Liver (tissue), 9 donors: ENCODE measurements around the gene FAM184A. TPM values are rescaled to one million over a fixed set of nuclear protein-coding genes. Genes with fewer than 3 reads are reported as not detected.

Experiments used
- DNase-seq: peaks from one replicate; pipeline ENCODE4 v3.0.0-alpha.2; 2017; ENCODE audit warnings: low spot score
- H3K27ac ChIP-seq, 2 donors: one replicate each; pipeline ENCODE4 v1.7.0; 2013; ENCODE audit warnings: inconsistent platforms in 2 of 2, low read length in 2 of 2, control low read depth in 1 of 2, low read depth in 1 of 2, mild to moderate bottlenecking in 1 of 2
- H3K27me3 ChIP-seq, 4 donors: one replicate each; pipeline versions ENCODE4 v1.6.1 to v1.7.0; 2013; ENCODE audit warnings: low read length in 3 of 4, inconsistent platforms in 1 of 4, mild to moderate bottlenecking in 1 of 4, moderate library complexity in 1 of 4; ENCODE audit not compliant: control insufficient read depth in 4 of 4, insufficient read depth in 4 of 4
- H3K36me3 ChIP-seq, 4 donors: one replicate each; pipeline versions ENCODE4 v1.6.1 to v1.7.0; 2013; ENCODE audit warnings: low read length in 3 of 4, mild to moderate bottlenecking in 3 of 4, low read depth in 1 of 4, moderate library complexity in 1 of 4; ENCODE audit not compliant: control insufficient read depth in 4 of 4, insufficient read depth in 3 of 4
- H3K4me1 ChIP-seq, 4 donors: one replicate each; pipeline versions ENCODE4 v1.6.1 to v1.7.0; 2013; ENCODE audit warnings: low read length in 3 of 4, mild to moderate bottlenecking in 3 of 4, moderate library complexity in 1 of 4; ENCODE audit not compliant: control insufficient read depth in 4 of 4, insufficient read depth in 4 of 4
- H3K4me3 ChIP-seq, 3 donors: one replicate each; pipeline versions ENCODE4 v1.6.1 to v1.7.0; 2013; ENCODE audit warnings: low read length in 3 of 3, control low read depth in 1 of 3, low read depth in 1 of 3, mild to moderate bottlenecking in 1 of 3
- H3K9ac ChIP-seq, 2 donors: one replicate each; pipeline ENCODE4 v1.7.0; 2013; ENCODE audit warnings: low read length in 2 of 2, mild to moderate bottlenecking in 2 of 2, moderate library complexity in 2 of 2, control low read depth in 1 of 2, low read depth in 1 of 2
- H3K9me3 ChIP-seq, 4 donors: one replicate each; pipeline versions ENCODE4 v1.6.1 to v1.7.0; 2013; ENCODE audit warnings: low read length in 3 of 4; ENCODE audit not compliant: control insufficient read depth in 4 of 4
- EGR1 ChIP-seq, 2 donors: IDR thresholded peaks; 2 replicates each; pipeline ENCODE4 v1.6.1; 2016 to 2018; ENCODE audit warnings: antibody characterized with exemption in 2 of 2, low read depth in 2 of 2
- FOXA1 ChIP-seq: IDR thresholded peaks from 2 replicates; pipeline ENCODE4 v1.6.1; 2016; ENCODE audit warnings: antibody characterized with exemption
- FOXA2 ChIP-seq: IDR thresholded peaks from 2 replicates; pipeline ENCODE4 v1.6.1; 2016; ENCODE audit warnings: antibody characterized with exemption
- GABPA ChIP-seq, 2 donors: IDR thresholded peaks in 1 of 2; conservative IDR thresholded peaks in 1 of 2; 2 replicates each; pipeline ENCODE4 v1.6.1; 2016; ENCODE audit warnings: antibody characterized with exemption in 2 of 2, mild to moderate bottlenecking in 1 of 2, moderate library complexity in 1 of 2
- HNF4A ChIP-seq, 2 donors: conservative IDR thresholded peaks; 2 replicates each; pipeline ENCODE4 v1.6.1; 2016; ENCODE audit warnings: antibody characterized with exemption in 2 of 2, mild to moderate bottlenecking in 2 of 2
- HNF4G ChIP-seq: IDR thresholded peaks from 2 replicates; pipeline ENCODE4 v1.6.1; 2016; ENCODE audit warnings: antibody characterized with exemption
- JUND ChIP-seq, 2 donors: IDR thresholded peaks; 2 replicates each; pipeline ENCODE4 v1.6.1; 2016; ENCODE audit warnings: antibody characterized with exemption in 2 of 2
- NR2F2 ChIP-seq: IDR thresholded peaks from 2 replicates; pipeline ENCODE4 v1.6.1; 2016; ENCODE audit warnings: antibody characterized with exemption
- RAD21 ChIP-seq, 2 donors: IDR thresholded peaks; 2 replicates each; pipeline ENCODE4 v1.6.1; 2016; ENCODE audit warnings: antibody characterized with exemption in 2 of 2, mild to moderate bottlenecking in 2 of 2
- RXRA ChIP-seq, 2 donors: IDR thresholded peaks; 2 replicates each; pipeline ENCODE4 v1.6.1; 2017 to 2018; ENCODE audit warnings: antibody characterized with exemption in 2 of 2, mild to moderate bottlenecking in 1 of 2
- SP1 ChIP-seq: IDR thresholded peaks from 2 replicates; pipeline ENCODE4 v1.6.1; 2018; ENCODE audit warnings: antibody characterized with exemption, mild to moderate bottlenecking
- TAF1 ChIP-seq: conservative IDR thresholded peaks from 2 replicates; pipeline ENCODE4 v1.6.1; 2016; ENCODE audit warnings: antibody characterized with exemption, mild to moderate bottlenecking
- YY1 ChIP-seq: IDR thresholded peaks from 2 replicates; pipeline ENCODE4 v1.6.1; 2016; ENCODE audit warnings: antibody characterized with exemption, mild to moderate bottlenecking
- WGBS: extraction: QIAGEN DNeasy Blood & Tissue Kit; methylation state at CpG from one replicate; pipeline ENCODE4 v1.1.7; 2013; 5-methylcytosine and 5-hydroxymethylcytosine counted together
- polyA plus RNA-seq, 2 donors: library from polyadenylated mRNA; stranded (reverse) in 1 of 2; unstranded in 1 of 2; fragments of 200-250 nt in 1 of 2; fragments of >200 nt in 1 of 2; fragmentation: Nextera tagmentation in 1 of 2; extraction: Ambion mirVana in 1 of 2; gene quantifications; one replicate each; pipeline versions ENCODE4 v1.2.1 to v1.2.3, GENCODE V29; 2013 to 2015
- total RNA-seq, 2 donors: library from RNA; depleted of rRNA; stranded (reverse); fragments of >200 nt; gene quantifications; one replicate each; pipeline ENCODE4 v1.2.3, GENCODE V29; 2014
- TF ChIP-seq, protein P1 (sequence below): IDR thresholded peaks from 2 replicates; pipeline ENCODE4 v1.6.1; 2016; ENCODE audit warnings: antibody characterized with exemption, mild to moderate bottlenecking
- TF ChIP-seq, protein P2 (sequence below): IDR thresholded peaks from 2 replicates; pipeline ENCODE4 v1.6.1; 2016; ENCODE audit warnings: antibody characterized with exemption
- TF ChIP-seq, protein P3 (sequence below): IDR thresholded peaks from 2 replicates; pipeline ENCODE4 v1.6.1; 2016; ENCODE audit warnings: antibody characterized with exemption
- TF ChIP-seq, protein P4 (sequence below): fragments of 150-350 bp; IDR thresholded peaks from 2 replicates; pipeline ENCODE4 v1.5.1; 2017; ENCODE audit warnings: improper control_type of control experiment, low read depth, low read length; ENCODE audit not compliant: missing input control
- TF ChIP-seq, protein P5 (sequence below): IDR thresholded peaks from 2 replicates; pipeline ENCODE4 v1.6.1; 2016; ENCODE audit warnings: antibody characterized with exemption
- donor health status: healthy.
- donor health status: healthy.
- donor health status: healthy.
- donor health status: healthy.
- donor health status: healthy.

FAM184A gene
- total and polyA plus RNA-seq, 4 donors: 1.0 to 7.4 (median 4.0) TPM

- Histone ChIP-seq H3K27me3 (no peaks in the 10 kb centered on the region), H3K4me3 (no peak overlapping the region), H3K9ac (no peak overlapping the region), H3K9me3 (no peaks in the 10 kb centered on the region), H3K36me3 (no peaks in the 10 kb centered on the region), H3K27ac (no peak overlapping the region), H3K4me1 (no peaks in the 10 kb centered on the region)
- WGBS: 96% methylated on average over 1 of the region's 1 CpG
- TF ChIP-seq SP1 (no peak), HNF4G (no peak), RAD21 (IDR thresholded peaks at IDR 0.05) (no peak), EGR1 (IDR thresholded peaks at IDR 0.05; ENCODE audit: low read depth in 2 of 2) (no peak), TAF1 (no peak), NR2F2 (no peak), JUND (IDR thresholded peaks at IDR 0.05) (no peak), FOXA2 (no peak), RXRA (IDR thresholded peaks at IDR 0.05) (no peak), FOXA1 (no peak), GABPA (IDR thresholded peaks at IDR 0.05 in 1 of 2, conservative IDR thresholded peaks at IDR 0.05 in 1 of 2) (no peak), HNF4A (conservative IDR thresholded peaks at IDR 0.05) (no peak), YY1 (no peak)
- TF ChIP-seq, protein P1, sequence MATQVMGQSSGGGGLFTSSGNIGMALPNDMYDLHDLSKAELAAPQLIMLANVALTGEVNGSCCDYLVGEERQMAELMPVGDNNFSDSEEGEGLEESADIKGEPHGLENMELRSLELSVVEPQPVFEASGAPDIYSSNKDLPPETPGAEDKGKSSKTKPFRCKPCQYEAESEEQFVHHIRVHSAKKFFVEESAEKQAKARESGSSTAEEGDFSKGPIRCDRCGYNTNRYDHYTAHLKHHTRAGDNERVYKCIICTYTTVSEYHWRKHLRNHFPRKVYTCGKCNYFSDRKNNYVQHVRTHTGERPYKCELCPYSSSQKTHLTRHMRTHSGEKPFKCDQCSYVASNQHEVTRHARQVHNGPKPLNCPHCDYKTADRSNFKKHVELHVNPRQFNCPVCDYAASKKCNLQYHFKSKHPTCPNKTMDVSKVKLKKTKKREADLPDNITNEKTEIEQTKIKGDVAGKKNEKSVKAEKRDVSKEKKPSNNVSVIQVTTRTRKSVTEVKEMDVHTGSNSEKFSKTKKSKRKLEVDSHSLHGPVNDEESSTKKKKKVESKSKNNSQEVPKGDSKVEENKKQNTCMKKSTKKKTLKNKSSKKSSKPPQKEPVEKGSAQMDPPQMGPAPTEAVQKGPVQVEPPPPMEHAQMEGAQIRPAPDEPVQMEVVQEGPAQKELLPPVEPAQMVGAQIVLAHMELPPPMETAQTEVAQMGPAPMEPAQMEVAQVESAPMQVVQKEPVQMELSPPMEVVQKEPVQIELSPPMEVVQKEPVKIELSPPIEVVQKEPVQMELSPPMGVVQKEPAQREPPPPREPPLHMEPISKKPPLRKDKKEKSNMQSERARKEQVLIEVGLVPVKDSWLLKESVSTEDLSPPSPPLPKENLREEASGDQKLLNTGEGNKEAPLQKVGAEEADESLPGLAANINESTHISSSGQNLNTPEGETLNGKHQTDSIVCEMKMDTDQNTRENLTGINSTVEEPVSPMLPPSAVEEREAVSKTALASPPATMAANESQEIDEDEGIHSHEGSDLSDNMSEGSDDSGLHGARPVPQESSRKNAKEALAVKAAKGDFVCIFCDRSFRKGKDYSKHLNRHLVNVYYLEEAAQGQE: no peak
- TF ChIP-seq, protein P2, sequence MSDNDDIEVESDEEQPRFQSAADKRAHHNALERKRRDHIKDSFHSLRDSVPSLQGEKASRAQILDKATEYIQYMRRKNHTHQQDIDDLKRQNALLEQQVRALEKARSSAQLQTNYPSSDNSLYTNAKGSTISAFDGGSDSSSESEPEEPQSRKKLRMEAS: no peak
- TF ChIP-seq, protein P3, sequence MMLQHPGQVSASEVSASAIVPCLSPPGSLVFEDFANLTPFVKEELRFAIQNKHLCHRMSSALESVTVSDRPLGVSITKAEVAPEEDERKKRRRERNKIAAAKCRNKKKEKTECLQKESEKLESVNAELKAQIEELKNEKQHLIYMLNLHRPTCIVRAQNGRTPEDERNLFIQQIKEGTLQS: no peak
- TF ChIP-seq, protein P4, sequence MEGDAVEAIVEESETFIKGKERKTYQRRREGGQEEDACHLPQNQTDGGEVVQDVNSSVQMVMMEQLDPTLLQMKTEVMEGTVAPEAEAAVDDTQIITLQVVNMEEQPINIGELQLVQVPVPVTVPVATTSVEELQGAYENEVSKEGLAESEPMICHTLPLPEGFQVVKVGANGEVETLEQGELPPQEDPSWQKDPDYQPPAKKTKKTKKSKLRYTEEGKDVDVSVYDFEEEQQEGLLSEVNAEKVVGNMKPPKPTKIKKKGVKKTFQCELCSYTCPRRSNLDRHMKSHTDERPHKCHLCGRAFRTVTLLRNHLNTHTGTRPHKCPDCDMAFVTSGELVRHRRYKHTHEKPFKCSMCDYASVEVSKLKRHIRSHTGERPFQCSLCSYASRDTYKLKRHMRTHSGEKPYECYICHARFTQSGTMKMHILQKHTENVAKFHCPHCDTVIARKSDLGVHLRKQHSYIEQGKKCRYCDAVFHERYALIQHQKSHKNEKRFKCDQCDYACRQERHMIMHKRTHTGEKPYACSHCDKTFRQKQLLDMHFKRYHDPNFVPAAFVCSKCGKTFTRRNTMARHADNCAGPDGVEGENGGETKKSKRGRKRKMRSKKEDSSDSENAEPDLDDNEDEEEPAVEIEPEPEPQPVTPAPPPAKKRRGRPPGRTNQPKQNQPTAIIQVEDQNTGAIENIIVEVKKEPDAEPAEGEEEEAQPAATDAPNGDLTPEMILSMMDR: no peak
- TF ChIP-seq, protein P5, sequence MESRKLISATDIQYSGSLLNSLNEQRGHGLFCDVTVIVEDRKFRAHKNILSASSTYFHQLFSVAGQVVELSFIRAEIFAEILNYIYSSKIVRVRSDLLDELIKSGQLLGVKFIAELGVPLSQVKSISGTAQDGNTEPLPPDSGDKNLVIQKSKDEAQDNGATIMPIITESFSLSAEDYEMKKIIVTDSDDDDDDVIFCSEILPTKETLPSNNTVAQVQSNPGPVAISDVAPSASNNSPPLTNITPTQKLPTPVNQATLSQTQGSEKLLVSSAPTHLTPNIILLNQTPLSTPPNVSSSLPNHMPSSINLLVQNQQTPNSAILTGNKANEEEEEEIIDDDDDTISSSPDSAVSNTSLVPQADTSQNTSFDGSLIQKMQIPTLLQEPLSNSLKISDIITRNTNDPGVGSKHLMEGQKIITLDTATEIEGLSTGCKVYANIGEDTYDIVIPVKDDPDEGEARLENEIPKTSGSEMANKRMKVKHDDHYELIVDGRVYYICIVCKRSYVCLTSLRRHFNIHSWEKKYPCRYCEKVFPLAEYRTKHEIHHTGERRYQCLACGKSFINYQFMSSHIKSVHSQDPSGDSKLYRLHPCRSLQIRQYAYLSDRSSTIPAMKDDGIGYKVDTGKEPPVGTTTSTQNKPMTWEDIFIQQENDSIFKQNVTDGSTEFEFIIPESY: no peak
- no peak for DNase-seq
These were observed 106.8 kb downstream of the FAM184A start for GRCh38 chr6:118971682-118972081.
